ENCODE measurements around the gene HDAC4.
A peak's percentile ranks its signal among the peaks of the same experiment; 100 is the strongest.

The HDAC4 gene

GRCh38 chr2:239251971-239252370 is 148.8 kb downstream of the HDAC4 start:
- TF ChIP-seq CTCF (IDR thresholded peaks at IDR 0.05): no peak
- H3K27ac ChIP-seq: no peak overlapping the region
- peak; percentile 61 for DNase-seq (ENCODE audit: low spot score)
- no peak overlapping the region for H3K4me3 ChIP-seq

GRCh38 chr2:239250216-239251081 is 150.4 kb downstream of the HDAC4 start:
- Histone ChIP-seq H3K27ac (peak overlapping the region in 1 of 2 donors; percentile 40), H3K4me3 (peak overlapping the region; percentile 34)
- no peak for TF ChIP-seq CTCF (IDR thresholded peaks at IDR 0.05)
- peak; percentile 72 for DNase-seq (ENCODE audit: low spot score)

GRCh38 chr2:239249776-239250175 is 151.0 kb downstream of the HDAC4 start:
- TF ChIP-seq CTCF (IDR thresholded peaks at IDR 0.05): no peak
- DNase-seq (ENCODE audit: low spot score): peak; percentile 80
- Histone ChIP-seq H3K27ac (peak overlapping the region in 1 of 2 donors; percentile 40), H3K4me3 (peak overlapping the region; percentile 34)

- peak; percentile 72 for DNase-seq (ENCODE audit: low spot score)
- H3K4me3 ChIP-seq: no peak overlapping the region
- no peak overlapping the region for H3K27ac ChIP-seq
- no peak for TF ChIP-seq CTCF (IDR thresholded peaks at IDR 0.05)
These were observed 151.8 kb downstream of the HDAC4 start for GRCh38 chr2:239249048-239249447.

GRCh38 chr2:239247401-239248245 is 153.2 kb downstream of the HDAC4 start:
- H3K27ac ChIP-seq: no peak overlapping the region
- no peak overlapping the region for H3K4me3 ChIP-seq
- DNase-seq (ENCODE audit: low spot score): peak; percentile 43
- TF ChIP-seq CTCF (IDR thresholded peaks at IDR 0.05): no peak

- no peak for TF ChIP-seq CTCF (IDR thresholded peaks at IDR 0.05)
- DNase-seq (ENCODE audit: low spot score): peak; percentile 54
- no peak overlapping the region for H3K27ac ChIP-seq
- H3K4me3 ChIP-seq: no peak overlapping the region
These were observed 154.1 kb downstream of the HDAC4 start for GRCh38 chr2:239246723-239247122.

Data from coronary artery (tissue), 2 donors.